ENCODE results near the gene MYOZ3. TPM values are rescaled to one million over a fixed set of nuclear protein-coding genes. Genes with fewer than 3 reads are reported as not detected.

Gene MYOZ3
- total RNA-seq, 1 experiment from 2014 or later: 0.82 TPM

GRCh38 chr5:150700594-150701377, 39.7 kb downstream of the MYOZ3 start, which contains the start of gene RBM22:
RBM22 (minus strand) TSS chr5:150701062; CDS start chr5:150700985, 77 bp downstream.
- no peaks in the 10 kb centered on the region for H3K9me3 ChIP-seq (replicated peaks)
- peaks cover 15% of the 10 kb centered on the region for H3K4me1 ChIP-seq (replicated peaks)
- DNase-seq (ENCODE audit: low read depth in 1 of 2, low spot score in 2 of 2): peak; percentile 94 to 95
- H3K27ac ChIP-seq: peak within 1 kb of the TSS; percentile 79
- H3K27me3 ChIP-seq (replicated peaks): no peaks in the 10 kb centered on the region
- peak within 1 kb of the TSS; percentile 81 for H3K4me3 ChIP-seq
- H3K36me3 ChIP-seq: peaks cover 46% of the 10 kb centered on the region

DNA sequence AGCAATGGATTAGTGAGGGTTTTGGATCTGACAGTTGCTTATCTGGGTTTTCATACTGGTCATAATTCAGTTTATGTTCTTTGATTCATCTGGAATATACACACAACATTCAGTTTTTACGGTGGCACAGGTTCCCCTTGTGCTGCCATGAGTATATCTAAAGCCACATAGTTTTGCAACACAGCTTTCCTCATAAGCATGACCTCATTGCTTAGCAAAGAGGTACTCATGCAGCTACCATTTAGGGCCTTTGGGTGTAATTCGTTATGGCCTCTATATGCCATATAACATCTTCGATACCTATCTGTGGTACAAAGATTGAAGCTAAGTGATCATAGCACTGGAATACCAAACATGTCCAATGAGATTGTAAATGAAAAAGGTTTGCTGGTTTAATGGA, 42.7 kb downstream of the MYOZ3 start:
- peaks cover 26% of the 10 kb centered on the region for H3K36me3 ChIP-seq
- H3K9me3 ChIP-seq (replicated peaks): no peaks in the 10 kb centered on the region
- no peak overlapping the region for H3K4me3 ChIP-seq
- no peak for DNase-seq (ENCODE audit: low read depth in 1 of 2, low spot score in 2 of 2)
- H3K27me3 ChIP-seq (replicated peaks): no peaks in the 10 kb centered on the region
- no peak overlapping the region for H3K27ac ChIP-seq
- peaks cover 15% of the 10 kb centered on the region for H3K4me1 ChIP-seq (replicated peaks)

DNA sequence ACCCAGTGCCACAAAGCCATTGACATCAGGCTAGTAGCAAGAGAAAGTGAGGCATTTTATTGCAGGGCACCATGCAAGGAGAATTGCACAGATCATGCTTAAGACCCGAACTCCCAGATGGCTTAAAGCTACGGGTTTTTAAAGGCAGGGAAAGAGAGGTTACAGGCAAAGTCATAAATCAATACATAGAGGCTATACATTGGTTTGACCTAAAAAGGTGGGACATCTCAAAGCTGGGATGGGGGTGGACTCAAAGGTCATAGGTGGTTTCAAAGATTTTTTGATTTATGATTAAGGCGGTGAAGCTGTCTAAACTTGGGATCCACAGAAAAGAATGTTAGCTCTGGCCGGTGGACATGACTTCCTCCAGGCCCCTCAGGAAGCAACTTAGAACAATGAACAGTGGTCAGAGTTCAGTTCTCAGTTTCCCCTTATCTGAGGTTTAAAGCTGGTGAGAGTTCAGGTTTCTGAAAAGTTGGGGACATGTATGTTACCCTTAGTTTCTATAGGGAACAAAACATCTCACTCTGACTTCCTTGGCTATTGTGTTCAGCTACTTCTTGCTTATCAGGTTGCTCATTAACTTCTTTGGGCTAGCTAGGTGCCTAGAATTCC, 45.8 kb downstream of the MYOZ3 start:
- H3K9me3 ChIP-seq (replicated peaks): no peaks in the 10 kb centered on the region
- no peaks in the 10 kb centered on the region for H3K27me3 ChIP-seq (replicated peaks)
- no peaks in the 10 kb centered on the region for H3K4me1 ChIP-seq (replicated peaks)
- no peak overlapping the region for H3K27ac ChIP-seq
- DNase-seq (ENCODE audit: low read depth in 1 of 2, low spot score in 2 of 2): no peak
- peaks cover 40% of the 10 kb centered on the region for H3K36me3 ChIP-seq
- no peak overlapping the region for H3K4me3 ChIP-seq

- DNase-seq (ENCODE audit: low read depth in 1 of 2, low spot score in 2 of 2): peak in 1 of 2 experiments; percentile 27
- Histone ChIP-seq H3K9me3 (replicated peaks) (no peaks in the 10 kb centered on the region), H3K27ac (no peak overlapping the region), H3K36me3 (peaks cover 73% of the 10 kb centered on the region), H3K4me1 (replicated peaks) (no peaks in the 10 kb centered on the region), H3K4me3 (no peak overlapping the region), H3K27me3 (replicated peaks) (no peaks in the 10 kb centered on the region)
These were observed 49.1 kb downstream of the MYOZ3 start for GRCh38 chr5:150710165-150710564.

DNA sequence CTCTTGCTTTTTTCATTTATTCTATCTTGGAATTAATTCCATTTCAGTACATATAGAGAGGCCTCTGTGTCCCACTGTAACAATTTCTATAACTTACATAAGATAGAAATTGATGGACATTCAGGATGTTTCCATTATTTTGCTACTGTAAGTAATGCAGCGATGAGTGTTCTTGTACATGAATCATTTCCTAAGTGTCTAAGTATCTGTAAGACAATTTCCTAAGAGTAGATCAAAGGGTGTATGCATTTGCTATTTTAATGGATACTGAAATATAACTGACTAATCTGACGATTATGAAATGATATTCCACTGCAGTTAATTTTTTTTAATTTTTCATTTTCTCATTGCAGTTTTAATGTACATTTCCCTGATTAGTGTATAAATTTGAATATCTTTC, 62.8 kb downstream of the MYOZ3 start:
- no peaks in the 10 kb centered on the region for H3K27me3 ChIP-seq (replicated peaks)
- H3K9me3 ChIP-seq (replicated peaks): no peaks in the 10 kb centered on the region
- DNase-seq (ENCODE audit: low read depth in 1 of 2, low spot score in 2 of 2): no peak
- no peaks in the 10 kb centered on the region for H3K4me1 ChIP-seq (replicated peaks)
- no peak overlapping the region for H3K27ac ChIP-seq
- peaks cover 82% of the 10 kb centered on the region for H3K36me3 ChIP-seq
- no peak overlapping the region for H3K4me3 ChIP-seq

Other genes starting within 250 kb of the MYOZ3 start
- gene CD74, start 248.3 kb upstream of the MYOZ3 start, total RNA-seq (2014; rRNA removed; shearing (Covaris generic)): not detected in 2 replicates
- 2,445 and 3,427 TPM in 2 replicates for gene RPS14, start 211.5 kb upstream of the MYOZ3 start, total RNA-seq (2014; rRNA removed; shearing (Covaris generic))
- 65.0 and 87.8 TPM in 2 replicates for gene NDST1, start 153.1 kb upstream of the MYOZ3 start, total RNA-seq (2014; rRNA removed; shearing (Covaris generic))
- gene SYNPO, start 20.6 kb upstream of the MYOZ3 start, total RNA-seq (2014; rRNA removed; shearing (Covaris generic)): 3.7 and 6.5 TPM in 2 replicates
- gene RBM22, start 39.8 kb downstream of the MYOZ3 start, total RNA-seq (2014; rRNA removed; shearing (Covaris generic)): 47.0 and 74.8 TPM in 2 replicates
- 38.7 and 63.4 TPM in 2 replicates for gene DCTN4, start 97.8 kb downstream of the MYOZ3 start, total RNA-seq (2014; rRNA removed; shearing (Covaris generic))
- 9.7 and 14.3 TPM in 2 replicates for gene SMIM3, start 117.5 kb downstream of the MYOZ3 start, total RNA-seq (2014; rRNA removed; shearing (Covaris generic))
- gene IRGM, start 185.3 kb downstream of the MYOZ3 start, total RNA-seq (2014; rRNA removed; shearing (Covaris generic)): not detected in 2 replicates
- gene ZNF300, start 243.7 kb downstream of the MYOZ3 start, total RNA-seq (2014; rRNA removed; shearing (Covaris generic)): 3.0 and 7.2 TPM in 2 replicates

Measured in SJSA1 (cell line).